Astrocyte (in vitro differentiated cells and primary cell): Measurements from ENCODE around the gene SALL4.

Source experiments
- CTCF ChIP-seq: IDR thresholded peaks from 2 replicates; pipeline ENCODE4 v1.5.1; 2011; ENCODE audit warnings: low read depth, mild to moderate bottlenecking, inconsistent platforms, low read length, moderate library complexity; ENCODE audit not compliant: insufficient read depth
- EZH2 ChIP-seq: IDR thresholded peaks from 2 replicates; pipeline ENCODE4 v1.6.1; 2012; ENCODE audit warnings: mild to moderate bottlenecking, low read length, inconsistent platforms; ENCODE audit not compliant: insufficient read depth

- no peak for TF ChIP-seq CTCF
- TF ChIP-seq EZH2 = no peak
Observed at GRCh38 chr20:51752343-51752951, 49.9 kb downstream of the SALL4 start.
